Measurements from ENCODE around the gene ALOX15.
"Not testable (repeated sequence)": the region's sequence is repeated elsewhere in the genome, so short reads cannot be mapped to it uniquely, and the experiment has no call there.

Gene ALOX15

DNA sequence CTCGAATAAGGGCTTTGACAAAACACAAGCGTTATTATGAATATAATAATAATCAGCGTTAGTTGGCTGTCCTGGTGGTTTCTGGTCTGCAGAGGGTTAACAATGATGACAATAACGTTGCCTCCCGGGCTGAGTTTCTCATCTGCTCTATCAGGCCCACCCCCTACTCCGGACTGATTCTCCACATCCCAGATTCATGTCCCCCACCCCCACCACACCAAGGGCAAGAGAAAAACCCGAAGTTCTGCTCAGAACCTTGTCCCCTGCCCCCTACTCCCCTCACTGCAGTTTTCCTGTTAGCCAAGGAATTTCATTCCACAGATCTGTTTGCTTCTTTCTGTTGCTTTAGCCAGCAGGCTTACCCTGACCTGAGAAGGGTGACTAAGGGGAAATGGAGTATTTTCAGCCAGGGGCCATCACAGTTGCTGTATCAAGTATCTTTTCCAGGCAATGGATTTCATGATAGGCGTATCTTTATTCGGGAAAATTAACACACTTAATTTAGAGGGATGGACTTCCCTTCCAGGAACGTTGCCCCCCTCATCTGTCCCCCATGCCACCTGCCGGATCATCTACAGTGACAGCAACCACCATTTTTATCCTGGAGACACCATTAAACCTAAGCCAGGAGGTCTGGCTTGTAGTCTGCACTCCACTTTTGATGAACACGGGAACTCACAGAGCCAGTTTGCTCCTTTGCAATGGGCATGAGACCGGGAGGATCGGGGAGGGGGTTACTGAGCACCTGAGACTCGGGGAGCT lies 23.7 kb downstream of the ALOX15 start:
- no peak for DNase-seq (ENCODE audit: low spot score)

- no peak for DNase-seq (ENCODE audit: low spot score)
Observed at GRCh38 chr17:4617090-4617489, 24.4 kb downstream of the ALOX15 start.

GRCh38 chr17:4616476-4616875 lies 25.0 kb downstream of the ALOX15 start:
- DNase-seq (ENCODE audit: low spot score), result no peak

- no peak for DNase-seq (ENCODE audit: low spot score)
Observed at GRCh38 chr17:4610656-4611055, 30.8 kb downstream of the ALOX15 start.

DNA sequence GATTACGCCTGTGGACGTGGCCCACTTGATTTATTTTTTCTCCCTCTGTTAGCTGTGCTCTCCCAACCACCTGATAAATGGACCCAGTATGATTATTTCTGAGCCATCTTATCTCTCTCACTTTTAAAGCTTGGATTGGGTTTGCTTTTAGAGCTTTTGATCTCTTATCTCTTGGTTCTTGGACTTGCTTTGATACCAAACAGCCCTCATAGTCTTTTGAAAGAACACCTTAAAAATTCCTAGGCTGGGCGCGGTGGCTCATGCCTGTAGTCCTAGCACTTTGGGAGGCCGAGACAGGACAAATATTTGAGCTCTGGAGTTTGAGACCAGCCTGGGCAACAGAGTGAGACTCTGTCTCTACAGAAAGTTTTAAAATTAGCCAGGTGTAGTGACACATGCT lies 31.3 kb downstream of the ALOX15 start:
- no peak for DNase-seq (ENCODE audit: low spot score)

- no peak for DNase-seq (ENCODE audit: low spot score)
Observed at GRCh38 chr17:4609761-4610160, 31.7 kb downstream of the ALOX15 start.

DNA sequence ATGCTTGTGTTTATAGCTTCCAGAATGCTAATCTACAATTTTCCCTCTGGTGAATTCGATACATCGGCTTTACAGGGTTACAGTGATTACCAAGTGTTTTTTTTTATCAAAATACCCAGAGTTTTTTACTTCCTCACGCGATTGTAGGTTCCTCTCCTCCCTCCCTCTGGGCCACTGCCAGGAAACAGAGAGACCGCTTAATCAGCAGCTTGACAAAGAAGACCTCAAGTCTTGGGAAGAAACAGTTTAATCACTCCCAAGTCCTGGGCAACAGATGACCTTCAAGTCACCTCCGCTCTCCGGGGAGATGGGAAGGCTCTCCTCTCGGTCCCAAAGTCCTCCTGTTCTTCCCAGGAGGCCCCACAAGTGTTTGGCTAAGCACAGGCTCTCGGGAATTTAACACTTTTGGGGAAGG lies 33.7 kb downstream of the ALOX15 start:
- DNase-seq (ENCODE audit: low spot score), result peak; percentile 54

GRCh38 chr17:4607261-4607741 lies 34.2 kb downstream of the ALOX15 start:
- no peak for DNase-seq (ENCODE audit: low spot score)

- DNase-seq (ENCODE audit: low spot score), result peak; percentile 26
Observed at GRCh38 chr17:4605826-4606225, 35.7 kb downstream of the ALOX15 start.

GRCh38 chr17:4604736-4605135 lies 36.7 kb downstream of the ALOX15 start:
- DNase-seq (ENCODE audit: low spot score), result not testable (repeated sequence)

DNA sequence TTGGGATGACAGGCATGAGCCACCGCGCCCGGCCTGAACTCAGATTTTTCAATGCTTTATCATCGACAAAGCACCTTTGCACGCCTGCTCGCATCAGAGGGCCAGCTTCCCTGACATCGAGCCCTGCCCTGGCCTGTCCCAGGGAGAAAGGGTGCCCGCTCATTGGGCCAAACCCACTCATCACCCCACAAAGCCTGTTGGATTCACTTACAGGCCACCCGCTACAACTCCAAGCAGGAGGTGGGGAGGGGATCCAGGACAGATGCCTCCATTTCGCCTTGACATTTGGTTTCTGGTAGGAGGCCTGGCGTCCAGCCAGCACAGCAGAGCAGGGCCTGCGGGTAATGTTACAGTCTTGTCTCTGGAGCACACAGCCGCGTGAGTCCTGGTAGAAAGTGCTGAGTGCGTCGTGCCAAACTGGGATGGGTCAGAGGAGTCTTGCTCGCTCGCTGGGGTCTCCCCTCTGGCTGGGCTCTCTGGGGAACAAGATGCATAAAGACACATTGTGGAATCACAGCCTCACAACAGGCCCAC lies 37.3 kb downstream of the ALOX15 start:
- DNase-seq (ENCODE audit: low spot score), result peak; percentile 54

- no peak for DNase-seq (ENCODE audit: low spot score)
Observed at GRCh38 chr17:4602041-4602440, 39.4 kb downstream of the ALOX15 start.

- no peak for DNase-seq (ENCODE audit: low spot score)
Observed at GRCh38 chr17:4601326-4601725, 40.2 kb downstream of the ALOX15 start.

DNA sequence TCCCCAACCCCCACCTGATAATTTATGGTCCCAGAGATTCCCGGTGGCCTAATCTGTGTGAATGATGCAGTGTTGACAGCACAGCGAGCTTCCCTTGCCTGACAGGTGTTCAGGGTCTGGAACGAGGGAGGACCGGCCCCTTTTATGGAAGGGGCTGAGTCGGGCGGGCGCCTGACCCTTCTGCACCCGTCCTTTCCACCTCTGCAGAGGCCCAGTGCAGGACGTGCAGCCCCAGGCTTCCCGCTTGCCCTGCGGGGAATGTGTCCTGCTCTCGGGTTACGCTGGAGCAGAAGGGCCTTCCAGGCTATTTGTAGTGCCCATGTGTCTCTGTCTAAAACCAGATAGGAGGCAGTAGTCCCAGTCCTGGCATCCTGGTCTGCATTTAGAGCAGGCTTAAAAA lies 40.9 kb downstream of the ALOX15 start:
- DNase-seq (ENCODE audit: low spot score), result no peak

GRCh38 chr17:4599505-4600281 lies 41.8 kb downstream of the ALOX15 start:
- no peak for DNase-seq (ENCODE audit: low spot score)

DNA sequence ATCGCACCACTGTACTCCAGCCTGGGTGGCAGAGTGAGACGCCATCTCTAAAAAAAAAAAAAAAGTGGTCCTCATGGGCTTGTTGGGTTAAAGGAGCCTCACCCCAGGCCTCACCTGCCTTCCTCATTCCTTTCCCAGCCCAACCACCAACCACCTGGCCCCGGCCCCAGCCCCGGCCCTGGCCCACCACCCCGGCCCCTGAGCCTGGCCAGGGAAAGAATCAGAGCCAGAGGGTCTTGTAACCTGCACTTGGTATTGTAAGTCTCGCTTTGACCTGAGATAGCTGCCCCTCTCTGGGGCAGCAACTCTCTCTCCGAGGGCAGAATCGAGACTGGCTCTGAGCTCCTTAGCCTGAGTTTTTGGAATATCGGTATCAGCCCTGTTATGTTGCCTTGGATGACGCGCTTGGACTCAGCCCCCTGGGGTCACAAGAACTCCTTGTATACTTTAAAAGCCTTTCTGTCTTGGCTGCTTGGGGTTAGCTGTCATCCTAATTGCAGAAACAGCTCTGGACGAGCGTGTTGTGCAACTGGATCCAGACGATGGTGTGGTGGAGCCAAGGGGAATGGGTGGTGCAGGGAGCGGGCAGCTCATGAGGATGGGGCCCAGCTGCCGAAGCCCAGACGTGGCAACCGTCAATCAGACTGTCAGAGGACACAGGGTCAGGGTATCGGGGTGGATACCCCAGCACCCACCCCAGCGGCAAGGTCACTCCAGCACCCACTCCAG lies 42.5 kb downstream of the ALOX15 start:
- no peak for DNase-seq (ENCODE audit: low spot score)

DNA sequence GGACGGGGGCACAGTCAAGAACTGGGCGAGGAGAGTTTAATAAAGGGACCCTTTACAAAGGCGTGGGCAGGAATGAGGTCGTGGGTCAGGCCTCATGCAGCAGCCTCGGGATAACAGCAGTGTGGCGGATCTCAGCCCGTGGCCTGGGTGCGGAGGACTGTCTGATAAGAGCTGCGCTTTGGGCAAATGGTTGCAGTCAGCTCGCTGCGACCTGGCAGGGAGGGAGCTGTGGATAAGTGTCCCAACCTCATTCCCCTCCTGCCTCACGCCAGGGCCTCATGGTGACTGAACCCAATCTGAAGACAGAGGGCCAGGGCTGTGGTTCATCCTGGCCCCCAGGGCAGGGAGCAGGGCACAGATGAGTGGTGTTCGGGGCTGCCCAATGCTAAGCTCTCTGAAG lies 43.5 kb downstream of the ALOX15 start:
- no peak for DNase-seq (ENCODE audit: low spot score)

DNA sequence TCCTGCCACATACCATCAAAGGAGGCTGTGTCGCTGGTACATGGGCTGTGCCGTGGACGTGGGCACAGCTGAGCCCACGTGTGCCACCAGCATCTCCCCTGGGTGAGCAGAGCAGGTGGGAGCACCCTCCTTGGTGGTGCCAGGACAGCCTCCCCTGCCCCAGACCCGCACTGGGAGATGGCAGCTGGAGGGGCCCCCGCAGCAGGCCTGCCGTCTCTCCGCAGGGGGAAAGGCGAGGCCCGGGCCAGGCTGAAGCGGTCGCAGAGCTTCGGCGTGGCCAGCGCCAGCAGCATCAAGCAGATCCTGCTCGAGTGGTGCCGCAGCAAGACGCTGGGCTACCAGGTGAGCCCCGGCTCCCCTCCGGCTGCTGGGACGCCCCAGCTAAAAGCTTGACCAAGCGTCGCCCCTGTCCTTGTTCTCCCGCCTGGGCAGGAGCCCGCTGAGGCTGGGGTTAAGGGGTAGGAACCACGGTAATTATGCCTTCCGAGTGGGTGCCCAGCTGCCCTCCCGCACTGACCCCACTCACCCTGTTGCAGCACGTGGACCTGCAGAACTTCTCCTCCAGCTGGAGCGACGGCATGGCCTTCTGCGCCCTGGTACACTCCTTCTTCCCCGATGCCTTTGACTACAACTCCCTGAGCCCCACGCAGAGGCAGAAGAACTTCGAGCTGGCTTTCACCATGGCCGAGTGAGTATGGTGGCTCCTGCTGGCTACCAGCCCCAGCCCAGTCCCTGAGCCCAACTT lies 44.7 kb downstream of the ALOX15 start:
- DNase-seq (ENCODE audit: low spot score), result no peak

- not testable (repeated sequence) for DNase-seq (ENCODE audit: low spot score)
Observed at GRCh38 chr17:4595685-4596342, 45.7 kb downstream of the ALOX15 start.

GRCh38 chr17:4594931-4595684 lies 46.4 kb downstream of the ALOX15 start:
- no peak for DNase-seq (ENCODE audit: low spot score)

All from AG08396 (cell line).